ENCODE measurements around the gene RPS6KA1. TPM values are rescaled to one million over a fixed set of nuclear protein-coding genes. Genes with fewer than 3 reads are reported as not detected.

The RPS6KA1 gene
- polyA plus RNA-seq, 1 donor (not counting 4 experiments of a cell fraction or from before 2014, with no cell fraction given) = 65.9 TPM

GRCh38 chr1:26496861-26497260 is 32.7 kb upstream of the RPS6KA1 start:
- TF ChIP-seq EZH2 (IDR thresholded peaks at IDR 0.05; ENCODE audit: low read length) (no peak), CTCF (optimal IDR thresholded peaks at IDR 0.05 in 1 of 3, IDR thresholded peaks at IDR 0.05 in 1 of 3, conservative IDR thresholded peaks at IDR 0.05 in 1 of 3; ENCODE audit: extremely low read depth in 1 of 3, insufficient read depth in 2 of 3, low read length in 3 of 3) (no peak)
- Histone ChIP-seq H3K27me3 (ENCODE audit: control insufficient read depth, extremely low read depth, insufficient read depth, low read length) (no peaks in the 10 kb centered on the region), H3K27ac (ENCODE audit: control insufficient read depth, insufficient read depth, low read length) (no peak overlapping the region), H3K9me1 (ENCODE audit: control insufficient read depth, extremely low read depth, insufficient read depth, low read length) (no peaks in the 10 kb centered on the region), H3K36me3 (ENCODE audit: control insufficient read depth in 2 of 2, extremely low read depth in 1 of 2, insufficient read depth in 2 of 2, low read length in 2 of 2) (no peaks in the 10 kb centered on the region), H2AFZ (ENCODE audit: control insufficient read depth, low read length) (no peak overlapping the region), H3K4me1 (ENCODE audit: control insufficient read depth, extremely low read depth, insufficient read depth, low read length) (peaks cover 10% of the 10 kb centered on the region), H3K79me2 (ENCODE audit: control insufficient read depth, insufficient read depth, low read length) (no peaks in the 10 kb centered on the region), H4K20me1 (ENCODE audit: control insufficient read depth, extremely low read depth, insufficient read depth, low read length) (no peaks in the 10 kb centered on the region), H3K9me3 (ENCODE audit: control insufficient read depth, low read depth, low read length) (no peaks in the 10 kb centered on the region), H3K9ac (ENCODE audit: control insufficient read depth, extremely low read depth, insufficient read depth, low read length) (no peak overlapping the region), H3K4me3 (ENCODE audit: control insufficient read depth in 2 of 3, extremely low read depth in 1 of 3, insufficient read depth in 2 of 3, low read depth in 1 of 3, low read length in 3 of 3) (no peak overlapping the region), H3K4me2 (ENCODE audit: control insufficient read depth, extremely low read depth, insufficient read depth, low read depth, low read length) (no peak overlapping the region)
- dilution Hi-C loops (cut with MboI; ENCODE audit: extremely low pct_ligation_motif_present, low sequenced_read_pairs) = no loop called here
- FAIRE-seq = no peak
- DNase-seq (ENCODE audit: low read depth, low spot score) = no peak

GRCh38 chr1:26498894-26499293 is 30.7 kb upstream of the RPS6KA1 start:
- Histone ChIP-seq H4K20me1 (ENCODE audit: control insufficient read depth, extremely low read depth, insufficient read depth, low read length) (no peaks in the 10 kb centered on the region), H3K4me3 (ENCODE audit: control insufficient read depth in 2 of 3, extremely low read depth in 1 of 3, insufficient read depth in 2 of 3, low read depth in 1 of 3, low read length in 3 of 3) (no peak overlapping the region), H3K9me1 (ENCODE audit: control insufficient read depth, extremely low read depth, insufficient read depth, low read length) (no peaks in the 10 kb centered on the region), H3K9ac (ENCODE audit: control insufficient read depth, extremely low read depth, insufficient read depth, low read length) (no peak overlapping the region), H3K9me3 (ENCODE audit: control insufficient read depth, low read depth, low read length) (no peaks in the 10 kb centered on the region), H3K36me3 (ENCODE audit: control insufficient read depth in 2 of 2, extremely low read depth in 1 of 2, insufficient read depth in 2 of 2, low read length in 2 of 2) (no peaks in the 10 kb centered on the region), H2AFZ (ENCODE audit: control insufficient read depth, low read length) (no peak overlapping the region), H3K27me3 (ENCODE audit: control insufficient read depth, extremely low read depth, insufficient read depth, low read length) (no peaks in the 10 kb centered on the region), H3K27ac (ENCODE audit: control insufficient read depth, insufficient read depth, low read length) (no peak overlapping the region), H3K4me1 (ENCODE audit: control insufficient read depth, extremely low read depth, insufficient read depth, low read length) (peaks cover 10% of the 10 kb centered on the region), H3K4me2 (ENCODE audit: control insufficient read depth, extremely low read depth, insufficient read depth, low read depth, low read length) (no peak overlapping the region), H3K79me2 (ENCODE audit: control insufficient read depth, insufficient read depth, low read length) (no peaks in the 10 kb centered on the region)
- dilution Hi-C loops (cut with MboI; ENCODE audit: extremely low pct_ligation_motif_present, low sequenced_read_pairs) = no loop called here
- no peak for FAIRE-seq
- DNase-seq (ENCODE audit: low read depth, low spot score) = no peak
- TF ChIP-seq CTCF (optimal IDR thresholded peaks at IDR 0.05 in 1 of 3, IDR thresholded peaks at IDR 0.05 in 1 of 3, conservative IDR thresholded peaks at IDR 0.05 in 1 of 3; ENCODE audit: extremely low read depth in 1 of 3, insufficient read depth in 2 of 3, low read length in 3 of 3) (no peak), EZH2 (IDR thresholded peaks at IDR 0.05; ENCODE audit: low read length) (no peak)
